B cell (primary cell): ENCODE measurements around the gene NECTIN1.

Source experiments
- CTCF ChIP-seq: fragments of 200-600 bp; IDR thresholded peaks from one replicate; pipeline ENCODE4 v1.8.0; 2022; ENCODE audit warnings: antibody characterized with exemption, mild to moderate bottlenecking
- EZH2 ChIP-seq: IDR thresholded peaks from 2 replicates; pipeline ENCODE4 v1.6.1; 2012; ENCODE audit warnings: borderline replicate concordance, low read depth, mild to moderate bottlenecking, moderate library complexity, low read length; ENCODE audit not compliant: insufficient read depth, poor library complexity, severe bottlenecking

GRCh38 chr11:119739975-119740374 is 11.0 kb upstream of the NECTIN1 start:
- TF ChIP-seq EZH2 (no peak), CTCF (no peak)
